DMS79 (cell line): ENCODE measurements around the gene KREMEN1.
"Not testable (repeated sequence)": the region's sequence is repeated elsewhere in the genome, so short reads cannot be mapped to it uniquely, and the experiment has no call there.

Experiments used
- DNase-seq: peaks from one replicate; lab custom pipeline; 2025; lab: John Stamatoyannopoulos, UW

KREMEN1 gene

GRCh38 chr22:29072979-29073617, at the start of gene KREMEN1:
KREMEN1 (plus strand) TSS chr22:29073035; CDS start chr22:29073131, 96 bp downstream.
- no peak for DNase-seq

GRCh38 chr22:29023172-29023796, 49.6 kb upstream of the KREMEN1 start:
- DNase-seq: no peak

- DNase-seq: no peak
Observed at GRCh38 chr22:29026579-29026978, 46.3 kb upstream of the KREMEN1 start.

- DNase-seq: no peak
Observed at GRCh38 chr22:29028468-29028867, 44.4 kb upstream of the KREMEN1 start.

- DNase-seq: no peak
Observed at GRCh38 chr22:29029202-29030000, 43.4 kb upstream of the KREMEN1 start.

GRCh38 chr22:29030016-29030617, 42.7 kb upstream of the KREMEN1 start:
- DNase-seq: no peak

GRCh38 chr22:29030618-29031226, 42.1 kb upstream of the KREMEN1 start:
- DNase-seq: peak; percentile 37

GRCh38 chr22:29031227-29032011, 41.4 kb upstream of the KREMEN1 start:
- no peak for DNase-seq

- DNase-seq: no peak
Observed at GRCh38 chr22:29032014-29032475, 40.8 kb upstream of the KREMEN1 start.

- DNase-seq: no peak
Observed at GRCh38 chr22:29032584-29032983, 40.3 kb upstream of the KREMEN1 start.

GRCh38 chr22:29037340-29037932, 35.4 kb upstream of the KREMEN1 start:
- DNase-seq: no peak

GRCh38 chr22:29039148-29039547, 33.7 kb upstream of the KREMEN1 start:
- no peak for DNase-seq

- DNase-seq: not testable (repeated sequence)
Observed at GRCh38 chr22:29039684-29040083, 33.2 kb upstream of the KREMEN1 start.

- DNase-seq: no peak
Observed at GRCh38 chr22:29040385-29041275, 32.2 kb upstream of the KREMEN1 start.

- DNase-seq: no peak
Observed at GRCh38 chr22:29041408-29041807, 31.4 kb upstream of the KREMEN1 start.

GRCh38 chr22:29043906-29044575, 28.8 kb upstream of the KREMEN1 start:
- DNase-seq: no peak

- DNase-seq: no peak
Observed at GRCh38 chr22:29044657-29045176, 28.1 kb upstream of the KREMEN1 start.

- DNase-seq: no peak
Observed at GRCh38 chr22:29048822-29049654, 23.8 kb upstream of the KREMEN1 start.
